Progenitor cell of endocrine pancreas (in vitro differentiated cells): ENCODE results near the gene CFI. TPM values are rescaled to one million over a fixed set of nuclear protein-coding genes. Genes with fewer than 3 reads are reported as not detected.

Experiments
- DNase-seq: peaks from one replicate; pipeline ENCODE4 v3.0.0; 2021; ENCODE audit warnings: low spot score; ENCODE audit not compliant: unreplicated experiment
- H3K27ac Mint-ChIP-seq: 2 replicates; pipeline ENCODE4 v1.8.0; 2021; ENCODE audit warnings: mild to moderate bottlenecking, moderate library complexity, mixed read lengths
- H3K27me3 Mint-ChIP-seq: 2 replicates; pipeline ENCODE4 v1.8.0; 2021; ENCODE audit warnings: mixed read lengths
- H3K36me3 Mint-ChIP-seq: 2 replicates; pipeline ENCODE4 v1.8.0; 2022; ENCODE audit warnings: mixed read lengths; ENCODE audit not compliant: insufficient read depth
- H3K4me1 Mint-ChIP-seq: 2 replicates; pipeline ENCODE4 v1.8.0; 2021; ENCODE audit warnings: low read depth, mixed read lengths
- H3K4me3 Mint-ChIP-seq: 2 replicates; pipeline ENCODE4 v1.8.0; 2021; ENCODE audit warnings: low read depth, mild to moderate bottlenecking, moderate library complexity, mixed read lengths
- H3K9me3 Mint-ChIP-seq: 2 replicates; pipeline ENCODE4 v1.8.0; 2021; ENCODE audit warnings: low read depth, mixed read lengths
- total RNA-seq: library from RNA; stranded (reverse); gene quantifications from 2 replicates; pipeline ENCODE4 v1.2.1, GENCODE V29; 2021
- TF ChIP-seq, protein P1 (sequence below): fragments of 200-600 bp; sonication (generic); IDR thresholded peaks from one replicate; pipeline ENCODE4 v1.5.0; 2021; ENCODE audit warnings: antibody characterized with exemption, mild to moderate bottlenecking; ENCODE audit not compliant: unreplicated experiment

The CFI gene
- total RNA-seq, 1 donor from 2014 or later: not detected

DNA sequence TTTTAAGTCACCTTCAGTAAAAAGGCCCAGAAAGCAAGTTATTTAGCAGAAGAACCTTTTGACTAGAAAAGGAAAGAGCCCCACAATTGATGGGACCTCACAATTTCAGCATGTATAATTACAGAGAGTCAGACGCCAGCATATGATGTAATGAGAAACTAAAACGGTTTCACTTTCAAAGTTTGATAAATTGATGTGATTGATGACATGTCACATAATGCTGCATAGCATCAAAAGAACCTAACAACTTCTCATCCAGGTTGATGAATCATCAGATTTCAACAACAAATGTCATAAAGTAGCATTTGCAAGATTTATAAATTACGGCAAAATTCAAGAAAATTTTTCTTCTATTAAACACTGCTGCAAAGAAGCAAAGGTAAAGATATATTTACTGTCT is 9.9 kb upstream of the CFI start:
- Mint-ChIP-seq H3K27ac (no peak overlapping the region), H3K4me3 (no peak overlapping the region), H3K4me1 (peaks cover 14% of the 10 kb centered on the region)

GRCh38 chr4:109810552-109811387 is 9.0 kb upstream of the CFI start:
- H3K9me3 Mint-ChIP-seq: no peaks in the 10 kb centered on the region
- DNase-seq: no peak
- H3K27me3 Mint-ChIP-seq: no peaks in the 10 kb centered on the region
- no peak overlapping the region for H3K27ac Mint-ChIP-seq
- no peak overlapping the region for H3K4me3 Mint-ChIP-seq
- H3K4me1 Mint-ChIP-seq: peaks cover 5% of the 10 kb centered on the region
- TF ChIP-seq, protein P1, sequence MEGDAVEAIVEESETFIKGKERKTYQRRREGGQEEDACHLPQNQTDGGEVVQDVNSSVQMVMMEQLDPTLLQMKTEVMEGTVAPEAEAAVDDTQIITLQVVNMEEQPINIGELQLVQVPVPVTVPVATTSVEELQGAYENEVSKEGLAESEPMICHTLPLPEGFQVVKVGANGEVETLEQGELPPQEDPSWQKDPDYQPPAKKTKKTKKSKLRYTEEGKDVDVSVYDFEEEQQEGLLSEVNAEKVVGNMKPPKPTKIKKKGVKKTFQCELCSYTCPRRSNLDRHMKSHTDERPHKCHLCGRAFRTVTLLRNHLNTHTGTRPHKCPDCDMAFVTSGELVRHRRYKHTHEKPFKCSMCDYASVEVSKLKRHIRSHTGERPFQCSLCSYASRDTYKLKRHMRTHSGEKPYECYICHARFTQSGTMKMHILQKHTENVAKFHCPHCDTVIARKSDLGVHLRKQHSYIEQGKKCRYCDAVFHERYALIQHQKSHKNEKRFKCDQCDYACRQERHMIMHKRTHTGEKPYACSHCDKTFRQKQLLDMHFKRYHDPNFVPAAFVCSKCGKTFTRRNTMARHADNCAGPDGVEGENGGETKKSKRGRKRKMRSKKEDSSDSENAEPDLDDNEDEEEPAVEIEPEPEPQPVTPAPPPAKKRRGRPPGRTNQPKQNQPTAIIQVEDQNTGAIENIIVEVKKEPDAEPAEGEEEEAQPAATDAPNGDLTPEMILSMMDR: no peak
- H3K36me3 Mint-ChIP-seq: no peaks in the 10 kb centered on the region

More for the DNA sequence above, 9.9 kb upstream of the CFI start:
- no peak for DNase-seq
- TF ChIP-seq, protein P1: no peak
- no peaks in the 10 kb centered on the region for H3K9me3 Mint-ChIP-seq
- no peaks in the 10 kb centered on the region for H3K27me3 Mint-ChIP-seq
- H3K36me3 Mint-ChIP-seq: no peaks in the 10 kb centered on the region

GRCh38 chr4:109809655-109810054 is 7.9 kb upstream of the CFI start:
- TF ChIP-seq, protein P1: no peak
- no peak overlapping the region for H3K27ac Mint-ChIP-seq
- H3K4me3 Mint-ChIP-seq: no peak overlapping the region
- no peaks in the 10 kb centered on the region for H3K9me3 Mint-ChIP-seq
- H3K4me1 Mint-ChIP-seq: peaks cover 1% of the 10 kb centered on the region
- no peak for DNase-seq
- H3K36me3 Mint-ChIP-seq: no peaks in the 10 kb centered on the region
- no peaks in the 10 kb centered on the region for H3K27me3 Mint-ChIP-seq

DNA sequence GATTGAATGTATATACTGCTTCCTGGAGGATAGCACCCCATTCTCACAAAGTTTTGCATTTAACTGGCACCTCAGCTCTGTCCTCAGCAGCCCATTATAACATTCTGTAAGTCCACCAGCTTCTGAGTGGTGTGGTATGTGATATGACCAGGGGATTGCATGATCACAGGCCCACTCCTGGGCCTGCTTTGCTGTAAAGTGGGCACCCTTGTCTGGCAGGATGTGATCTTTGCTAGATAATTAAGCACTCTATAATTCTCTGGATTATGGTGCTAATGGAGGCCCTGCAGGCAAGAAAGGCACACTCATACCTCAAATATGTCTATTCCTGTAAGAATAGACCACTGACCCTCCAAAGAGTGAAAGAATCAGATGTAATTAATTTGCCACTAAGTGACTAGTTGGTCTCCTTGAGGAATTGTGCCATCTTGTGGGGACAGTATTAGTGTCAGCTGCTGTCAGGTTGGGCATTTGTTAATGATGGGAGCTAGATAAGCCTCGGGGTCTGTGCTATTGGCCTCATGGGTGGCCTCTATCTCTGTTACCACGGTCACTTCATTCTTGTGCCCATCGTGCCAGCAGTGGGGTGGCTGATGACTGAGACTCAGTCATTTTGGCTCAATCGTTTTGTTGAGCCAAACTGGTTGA is 2.2 kb upstream of the CFI start:
- DNase-seq: no peak
- Mint-ChIP-seq H3K27ac (peak overlapping the region; percentile 24), H3K9me3 (no peaks in the 10 kb centered on the region), H3K4me1 (no peaks in the 10 kb centered on the region), H3K27me3 (no peaks in the 10 kb centered on the region), H3K36me3 (no peaks in the 10 kb centered on the region), H3K4me3 (no peak overlapping the region)
- TF ChIP-seq, protein P1: no peak

DNA sequence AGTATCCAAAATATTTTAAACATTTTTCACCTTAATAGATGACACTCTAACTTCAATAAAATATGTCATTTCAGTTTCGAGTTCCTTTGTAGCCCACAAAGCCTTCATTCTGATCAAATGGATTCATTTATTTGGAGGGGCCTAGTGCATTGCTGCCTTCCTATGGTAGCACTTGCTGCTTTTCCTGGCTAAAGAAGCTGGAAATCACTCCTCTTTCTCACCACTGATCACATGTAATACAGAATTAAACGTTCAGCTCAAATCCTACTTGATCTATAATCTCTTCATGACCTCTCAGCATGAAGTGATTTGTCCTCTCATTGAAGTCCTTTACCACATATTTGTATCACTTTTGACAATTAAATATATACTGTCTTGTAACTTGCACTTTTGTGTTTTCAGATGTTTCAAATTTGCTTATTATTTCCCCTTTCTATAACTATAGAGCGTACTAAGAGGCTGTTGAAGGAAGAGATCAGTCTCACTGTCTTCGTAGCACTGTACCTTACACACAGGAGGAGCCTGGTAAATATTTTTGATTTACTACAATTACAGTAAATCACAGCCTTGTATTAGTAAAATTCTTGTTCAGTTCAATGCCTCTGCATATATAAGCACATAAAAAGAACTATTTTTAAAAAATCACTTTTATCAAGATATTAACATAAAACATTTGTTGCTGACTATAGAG is 555 bp downstream of the CFI start:
- Mint-ChIP-seq H3K9me3 (peaks cover 5% of the 10 kb centered on the region), H3K27me3 (no peaks in the 10 kb centered on the region), H3K27ac (no peak overlapping the region), H3K4me3 (no peak overlapping the region), H3K4me1 (no peaks in the 10 kb centered on the region), H3K36me3 (no peaks in the 10 kb centered on the region)
- DNase-seq: no peak
- TF ChIP-seq, protein P1: no peak
